ENCODE measurements around the gene STAT5A. TPM values are rescaled to one million over a fixed set of nuclear protein-coding genes. Genes with fewer than 3 reads are reported as not detected.

The STAT5A gene
- total and polyA plus RNA-seq, 9 of the 15 experiments (the other 6 are each of a cell fraction or from before 2014, with no cell fraction given): 79.9 to 415 (median 196) TPM

- TF ChIP-seq PATZ1 (CRISPR knock-in tag; IDR thresholded peaks at IDR 0.05; ENCODE audit: borderline replicate concordance) (no peak), JUN (IDR thresholded peaks at IDR 0.05; ENCODE audit: borderline replicate concordance, low read depth, low read length) (no peak), JUN (CRISPR knock-in tag; IDR thresholded peaks at IDR 0.05; ENCODE audit: borderline replicate concordance) (no peak), HEY1 (CRISPR knock-in tag; IDR thresholded peaks at IDR 0.05; ENCODE audit: borderline replicate concordance) (no peak), CTCFL (IDR thresholded peaks at IDR 0.05; ENCODE audit: borderline replicate concordance, insufficient read depth, low read depth, low read length, poor library complexity, severe bottlenecking) (no peak), BHLHE40 (IDR thresholded peaks at IDR 0.05; ENCODE audit: low read length) (no peak), ZNF57 (CRISPR knock-in tag; IDR thresholded peaks at IDR 0.05) (no peak), MECOM (CRISPR knock-in tag; IDR thresholded peaks at IDR 0.05) (no peak)
Measured at GRCh38 chr17:42333053-42333452, 44.8 kb downstream of the STAT5A start (continued).

Measured in K562 (cell line).